AG04450 (cell line): ENCODE data around the gene ZNF207. TPM values are rescaled to one million over a fixed set of nuclear protein-coding genes. Genes with fewer than 3 reads are reported as not detected.
A peak's percentile ranks its signal among the peaks of the same experiment; 100 is the strongest.
"Not testable (repeated sequence)": the region's sequence is repeated elsewhere in the genome, so short reads cannot be mapped to it uniquely, and the experiment has no call there.

Experiments
- CTCF ChIA-PET: fragments of 300-600, 350-600 bp; formaldehyde crosslinking; extraction: SDS; loops from one replicate; lab custom pipeline; 2022; ENCODE audit warnings: antibody characterized with exemption, inconsistent platforms; lab: Charles Lee
- POLR2A ChIA-PET: fragments of 350-600 bp; formaldehyde crosslinking; extraction: SDS; loops from one replicate; lab custom pipeline; 2021; ENCODE audit warnings: antibody characterized with exemption, inconsistent platforms; lab: Yijun Ruan, JAX
- DNase-seq: peaks from one replicate; pipeline ENCODE4 v3.0.0-alpha.2; 2011; ENCODE audit warnings: low read depth, low spot score
- H3K27ac ChIP-seq: one replicate; pipeline ENCODE4 v1.5.1; 2012; ENCODE audit warnings: low read depth, low read length, control low read depth
- H3K27me3 ChIP-seq: one replicate; pipeline ENCODE4 v1.6.0; 2012; ENCODE audit warnings: low read length; ENCODE audit not compliant: control insufficient read depth, insufficient read depth
- H3K4me3 ChIP-seq: 2 replicates; pipeline ENCODE4 v1.5.1; 2011; ENCODE audit warnings: mild to moderate bottlenecking, low read depth, low read length, control low read depth
- H3K9me3 ChIP-seq: 2 replicates; pipeline ENCODE4 v1.5.1; 2012; ENCODE audit warnings: low read length; ENCODE audit not compliant: control insufficient read depth, insufficient read depth
- CTCF ChIP-seq: IDR thresholded peaks from 2 replicates; pipeline ENCODE4 v1.5.1; 2011; ENCODE audit warnings: low read depth, low read length, control low read depth, inconsistent platforms
- polyA plus RNA-seq: library from polyadenylated mRNA; depleted of rRNA; stranded (reverse); fragments of >200 nt; gene quantifications from 2 replicates; pipeline ENCODE4 v1.2.3, GENCODE V29; 2011

ZNF207 gene
- polyA plus RNA-seq, 1 experiment, result 239 TPM

- H3K9me3 ChIP-seq, result peaks cover 4% of the 10 kb centered on the region; the same call in 1 of the 2 replicates
- no peak overlapping the region for H3K27ac ChIP-seq
- POLR2A ChIA-PET, result no interaction called here
- TF ChIP-seq CTCF, result no peak
- no peak overlapping the region for H3K4me3 ChIP-seq
- H3K27me3 ChIP-seq, result no peaks in the 10 kb centered on the region
- no peak for DNase-seq
- CTCF ChIA-PET, result no interaction called here
Observed at GRCh38 chr17:32348483-32348800, 1.5 kb upstream of the ZNF207 start.

DNA sequence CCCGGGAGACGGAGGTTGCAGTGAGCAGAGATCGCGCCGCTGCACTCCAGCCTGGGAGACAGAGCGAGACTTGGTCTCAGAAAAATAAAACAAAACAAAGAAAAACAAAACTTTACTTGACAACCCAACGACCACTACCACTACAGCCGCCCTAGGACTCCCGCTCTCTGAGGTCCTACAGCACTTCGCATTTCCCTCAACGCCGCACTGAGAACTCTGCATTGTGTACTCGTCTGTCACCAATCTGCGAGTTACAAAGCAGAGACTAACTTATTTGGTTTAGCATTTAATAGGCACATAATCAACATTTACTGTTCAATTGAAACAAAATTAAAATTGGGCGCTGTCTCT is 479 bp upstream of the ZNF207 start:
- no peak for DNase-seq
- no peaks in the 10 kb centered on the region for H3K27me3 ChIP-seq
- POLR2A ChIA-PET, result no interaction called here
- H3K4me3 ChIP-seq, result peak overlapping the region; percentile 100
- peak overlapping the region; percentile 98 for H3K27ac ChIP-seq
- CTCF ChIA-PET, result no interaction called here
- TF ChIP-seq CTCF, result no peak
- peaks cover 4% of the 10 kb centered on the region; the same call in 1 of the 2 replicates for H3K9me3 ChIP-seq

GRCh38 chr17:32350666-32351418 is 885 bp downstream of the ZNF207 start:
- DNase-seq, result no peak
- Histone ChIP-seq H3K27ac (peak overlapping the region; percentile 98), H3K27me3 (no peaks in the 10 kb centered on the region), H3K9me3 (peaks cover 4% of the 10 kb centered on the region; the same call in 1 of the 2 replicates), H3K4me3 (peak overlapping the region; percentile 100)
- ChIA-PET CTCF (no interaction called here), POLR2A (interaction anchor here (0.7 to 1.9 kb wide), 4 partner anchors 9 to 105 kb away, joined by 3 to 10 read pairs (median 5); partner anchors contain the start of gene C17orf75)
- TF ChIP-seq CTCF, result no peak

DNA sequence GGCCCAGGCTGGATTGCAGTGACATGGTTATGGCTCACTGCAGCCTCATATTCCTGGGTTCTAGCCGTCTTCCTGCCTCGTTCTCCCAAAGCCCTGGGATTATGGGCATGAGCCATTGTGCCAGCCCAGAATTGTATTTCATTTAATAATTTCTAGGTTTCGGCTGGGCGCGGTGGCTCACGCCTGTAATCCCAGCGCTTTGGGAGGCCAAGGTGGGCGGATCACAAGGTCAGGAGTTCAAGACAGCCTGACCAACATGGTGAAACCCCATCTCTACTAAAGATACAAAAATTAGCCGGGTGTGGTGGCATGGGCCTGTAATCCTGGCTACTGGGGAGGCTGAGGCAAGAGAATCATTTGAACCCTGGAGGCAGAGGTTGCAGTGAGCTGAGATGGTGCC is 2.8 kb downstream of the ZNF207 start:
- H3K9me3 ChIP-seq, CTCF ChIA-PET, H3K27me3 ChIP-seq, POLR2A ChIA-PET, H3K27ac ChIP-seq, DNase-seq: not testable (repeated sequence)
- H3K4me3 ChIP-seq, result peak overlapping the region; percentile 100

DNA sequence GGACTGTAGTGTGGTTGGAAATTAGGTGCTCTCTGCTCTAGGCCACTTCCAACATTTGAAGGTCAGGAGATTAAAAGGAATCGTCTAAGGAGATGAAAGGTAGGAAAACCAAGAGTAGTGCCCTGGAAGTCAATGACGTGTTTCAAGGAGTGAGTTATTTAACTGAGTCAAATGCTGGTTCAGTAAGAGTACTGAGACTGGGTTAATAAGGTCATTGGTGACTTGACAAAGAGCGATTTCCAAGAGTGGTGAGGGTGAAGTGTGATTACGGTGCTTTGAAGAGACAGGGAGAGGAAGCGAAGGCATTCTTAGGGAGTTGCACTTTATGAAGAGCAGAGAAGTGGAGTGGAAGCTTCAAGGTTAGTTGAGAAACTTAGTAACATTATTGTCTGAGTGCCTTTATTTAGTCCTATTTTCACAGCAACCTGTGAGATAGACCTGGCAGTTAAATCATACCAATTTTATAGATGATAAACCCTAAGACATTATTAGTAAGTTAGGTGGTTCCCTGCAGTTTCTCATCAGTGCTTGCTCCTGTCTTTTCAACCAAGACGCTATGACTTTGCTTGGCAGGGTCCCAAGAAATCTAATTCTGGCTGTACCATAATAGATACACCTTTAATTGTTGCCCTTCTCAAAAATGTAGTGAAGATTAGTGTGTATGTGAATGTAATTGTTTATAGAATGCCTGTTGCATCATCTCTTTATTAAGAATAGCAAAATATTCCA is 5.9 kb downstream of the ZNF207 start:
- POLR2A ChIA-PET, result no interaction called here
- no peak for TF ChIP-seq CTCF
- CTCF ChIA-PET, result no interaction called here
- Histone ChIP-seq H3K27ac (no peak overlapping the region), H3K9me3 (no peaks in the 10 kb centered on the region), H3K27me3 (no peaks in the 10 kb centered on the region), H3K4me3 (no peak overlapping the region; the same call in 1 of the 2 replicates)
- DNase-seq, result no peak
